ENCODE measurements around the gene GAREM1. TPM values are rescaled to one million over a fixed set of nuclear protein-coding genes. Genes with fewer than 3 reads are reported as not detected.

Gene GAREM1
- total RNA-seq, 1 donor from 2014 or later = 5.1 TPM

GRCh38 chr18:32244881-32245280, 225.8 kb downstream of the GAREM1 start:
- H3K79me2 ChIP-seq (ENCODE audit: low read depth) = no peaks in the 10 kb centered on the region

GRCh38 chr18:32243358-32243757, 227.3 kb downstream of the GAREM1 start:
- no peaks in the 10 kb centered on the region for H3K36me3 ChIP-seq
- no peaks in the 10 kb centered on the region for H3K27me3 ChIP-seq
- no peaks in the 10 kb centered on the region for H4K20me1 ChIP-seq (ENCODE audit: low read depth)
- H3K9me3 ChIP-seq (ENCODE audit: low read depth) = no peaks in the 10 kb centered on the region
- no peak overlapping the region for H3K4me3 ChIP-seq
- peaks cover 9% of the 10 kb centered on the region for H3K4me1 Mint-ChIP-seq
- no peaks in the 10 kb centered on the region for H3K36me3 Mint-ChIP-seq
- H3K27ac ChIP-seq = no peak overlapping the region
- H3K27ac Mint-ChIP-seq = no peak overlapping the region
- no peaks in the 10 kb centered on the region for H3K27me3 Mint-ChIP-seq (ENCODE audit: insufficient read depth, low read depth)
- TF ChIP-seq EZH2phosphoT487 (IDR thresholded peaks at IDR 0.05) = no peak
- no peak for TF ChIP-seq EZH2 (IDR thresholded peaks at IDR 0.05)
- no peak for TF ChIP-seq CTCF (IDR thresholded peaks at IDR 0.05)
- H3K9me3 Mint-ChIP-seq = no peaks in the 10 kb centered on the region
- no peaks in the 10 kb centered on the region for H3K79me2 ChIP-seq (ENCODE audit: low read depth)
- no peak overlapping the region for H3K4me3 Mint-ChIP-seq
- H2AFZ ChIP-seq (replicated peaks) = no peak overlapping the region
- peaks cover 12% of the 10 kb centered on the region for H3K4me1 ChIP-seq
- DNase-seq (ENCODE audit: low spot score) = peak; percentile 61
- peaks cover 4% of the 10 kb centered on the region for H3F3A ChIP-seq (ENCODE audit: low read depth)
- H3K9ac ChIP-seq = no peak overlapping the region
- no peak overlapping the region for H3K4me2 ChIP-seq

More at GRCh38 chr18:32244881-32245280, 225.8 kb downstream of the GAREM1 start:
- no peak overlapping the region for H3K27ac Mint-ChIP-seq
- H3K4me3 Mint-ChIP-seq = no peak overlapping the region
- H3K4me1 Mint-ChIP-seq = peaks cover 8% of the 10 kb centered on the region
- H3K9me3 Mint-ChIP-seq = no peaks in the 10 kb centered on the region
- TF ChIP-seq EZH2phosphoT487 (IDR thresholded peaks at IDR 0.05) (no peak), CTCF (IDR thresholded peaks at IDR 0.05) (no peak), EZH2 (IDR thresholded peaks at IDR 0.05) (no peak)
- H3K36me3 Mint-ChIP-seq = no peaks in the 10 kb centered on the region
- no peaks in the 10 kb centered on the region for H3K36me3 ChIP-seq
- H3K9me3 ChIP-seq (ENCODE audit: low read depth) = no peaks in the 10 kb centered on the region
- H3F3A ChIP-seq (ENCODE audit: low read depth) = no peaks in the 10 kb centered on the region
- H2AFZ ChIP-seq (replicated peaks) = no peak overlapping the region
- H3K4me3 ChIP-seq = no peak overlapping the region
- peaks cover 12% of the 10 kb centered on the region for H3K4me1 ChIP-seq
- DNase-seq (ENCODE audit: low spot score) = no peak
- H3K4me2 ChIP-seq = no peak overlapping the region
- no peak overlapping the region for H3K27ac ChIP-seq
- H3K27me3 Mint-ChIP-seq (ENCODE audit: insufficient read depth, low read depth) = no peaks in the 10 kb centered on the region
- H3K9ac ChIP-seq = no peak overlapping the region
- no peaks in the 10 kb centered on the region for H3K27me3 ChIP-seq
- H4K20me1 ChIP-seq (ENCODE audit: low read depth) = no peaks in the 10 kb centered on the region

GRCh38 chr18:32242395-32242794, 228.3 kb downstream of the GAREM1 start:
- Histone ChIP-seq H3K27me3 (no peaks in the 10 kb centered on the region), H3K9me3 (ENCODE audit: low read depth) (no peaks in the 10 kb centered on the region), H4K20me1 (ENCODE audit: low read depth) (no peaks in the 10 kb centered on the region), H3K79me2 (ENCODE audit: low read depth) (no peaks in the 10 kb centered on the region), H3F3A (ENCODE audit: low read depth) (peaks cover 8% of the 10 kb centered on the region), H3K4me3 (no peak overlapping the region), H3K36me3 (no peaks in the 10 kb centered on the region), H2AFZ (replicated peaks) (no peak overlapping the region), H3K4me2 (no peak overlapping the region), H3K27ac (no peak overlapping the region), H3K9ac (no peak overlapping the region), H3K4me1 (peaks cover 12% of the 10 kb centered on the region)
- no peaks in the 10 kb centered on the region for H3K9me3 Mint-ChIP-seq
- H3K4me1 Mint-ChIP-seq = peaks cover 10% of the 10 kb centered on the region
- TF ChIP-seq EZH2 (IDR thresholded peaks at IDR 0.05) = no peak
- TF ChIP-seq EZH2phosphoT487 (IDR thresholded peaks at IDR 0.05) = no peak
- no peak for TF ChIP-seq CTCF (IDR thresholded peaks at IDR 0.05)
- no peak for DNase-seq (ENCODE audit: low spot score)
- no peak overlapping the region for H3K27ac Mint-ChIP-seq
- no peaks in the 10 kb centered on the region for H3K27me3 Mint-ChIP-seq (ENCODE audit: insufficient read depth, low read depth)
- H3K36me3 Mint-ChIP-seq = no peaks in the 10 kb centered on the region
- H3K4me3 Mint-ChIP-seq = no peak overlapping the region

Data from neural progenitor cell (in vitro differentiated cells).